Measurements from ENCODE around the gene FILIP1L.

- TF ChIP-seq EZH2 (IDR thresholded peaks at IDR 0.05; ENCODE audit: borderline replicate concordance, insufficient read depth, low read depth, low read length, poor library complexity, severe bottlenecking) (no peak), CTCF (IDR thresholded peaks at IDR 0.05) (no peak)
Observed at GRCh38 chr3:99931059-99931458, 183.2 kb downstream of the FILIP1L start.

Measured in B cell (primary cell).